Activated B cell treated with CpG ODN at 0.5 μM for 24 hours (primary cell): ENCODE measurements around the gene PAPPA. TPM values are rescaled to one million over a fixed set of nuclear protein-coding genes. Genes with fewer than 3 reads are reported as not detected.

Experiments used
- ATAC-seq: fragments of 200-7000 bp; cut with Tn5 transposase; one replicate; pipeline ENCODE4 v1.10.0; 2021; ENCODE audit warnings: low read depth, mild to moderate bottlenecking, moderate library complexity
- CTCF ChIA-PET: fragments of 350-600 bp; sonication (Branson Sonifier 250); formaldehyde crosslinking; loops from one replicate; lab custom pipeline; 2021; ENCODE audit warnings: antibody characterized with exemption; lab: Charles Lee
- POLR2A ChIA-PET: fragments of 350-600 bp; sonication (Branson Sonifier 250); formaldehyde crosslinking; loops from one replicate; lab custom pipeline; 2021; ENCODE audit warnings: antibody characterized with exemption; lab: Charles Lee
- DNase-seq: peaks from one replicate; pipeline ENCODE4 v3.0.0; 2022
- H3K27ac Mint-ChIP-seq: one replicate; pipeline ENCODE4 v1.8.0; 2020; ENCODE audit warnings: mixed read lengths
- H3K27me3 Mint-ChIP-seq: one replicate; pipeline ENCODE4 v1.8.0; 2021; ENCODE audit warnings: mixed read lengths
- H3K36me3 Mint-ChIP-seq: one replicate; pipeline ENCODE4 v1.8.0; 2021; ENCODE audit warnings: low read depth, mixed read lengths
- H3K4me1 Mint-ChIP-seq: one replicate; pipeline ENCODE4 v1.8.0; 2021; ENCODE audit warnings: mixed read lengths
- H3K4me3 Mint-ChIP-seq: one replicate; pipeline ENCODE4 v1.8.0; 2020; ENCODE audit warnings: mild to moderate bottlenecking, mixed read lengths
- H3K9me3 Mint-ChIP-seq: one replicate; pipeline ENCODE4 v1.8.0; 2020; ENCODE audit warnings: mixed read lengths
- intact Hi-C: fragments of 100-400 bp; cut with micrococcal nuclease; formaldehyde crosslinking; loops from one replicate; pipeline ENCODE4 v1.15.1; 2024
- total RNA-seq: library from RNA; stranded (reverse); gene quantifications from 2 replicates; pipeline ENCODE4 v1.2.3, GENCODE V29; 2022
- TF ChIP-seq, protein P1 (sequence below): fragments of 200-600 bp; IDR thresholded peaks from one replicate; pipeline ENCODE4 v1.8.0; 2022; ENCODE audit warnings: antibody characterized with exemption, mild to moderate bottlenecking

PAPPA gene
- total RNA-seq, 1 donor from 2014 or later = not detected

DNA sequence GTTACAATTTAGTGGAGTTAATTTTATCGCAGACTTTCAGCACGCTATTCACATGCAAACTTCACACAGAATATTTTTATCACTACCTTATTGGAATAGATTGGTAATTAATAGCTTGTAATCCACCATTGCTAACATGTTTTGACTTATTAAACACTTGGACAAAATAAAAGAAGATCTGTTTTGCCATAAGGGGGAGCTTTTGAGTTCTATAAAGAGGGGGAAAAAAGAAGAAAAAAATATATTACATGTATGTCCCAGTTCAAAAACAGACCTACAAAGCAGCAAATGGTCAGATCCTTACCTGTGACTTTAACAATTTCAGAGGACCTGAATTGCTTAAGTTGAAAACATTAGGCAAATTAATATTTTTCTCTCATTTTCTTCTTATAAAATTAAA lies 1.2 kb upstream of the PAPPA start:
- ATAC-seq (no peak), DNase-seq (no peak)
- TF ChIP-seq, protein P1, sequence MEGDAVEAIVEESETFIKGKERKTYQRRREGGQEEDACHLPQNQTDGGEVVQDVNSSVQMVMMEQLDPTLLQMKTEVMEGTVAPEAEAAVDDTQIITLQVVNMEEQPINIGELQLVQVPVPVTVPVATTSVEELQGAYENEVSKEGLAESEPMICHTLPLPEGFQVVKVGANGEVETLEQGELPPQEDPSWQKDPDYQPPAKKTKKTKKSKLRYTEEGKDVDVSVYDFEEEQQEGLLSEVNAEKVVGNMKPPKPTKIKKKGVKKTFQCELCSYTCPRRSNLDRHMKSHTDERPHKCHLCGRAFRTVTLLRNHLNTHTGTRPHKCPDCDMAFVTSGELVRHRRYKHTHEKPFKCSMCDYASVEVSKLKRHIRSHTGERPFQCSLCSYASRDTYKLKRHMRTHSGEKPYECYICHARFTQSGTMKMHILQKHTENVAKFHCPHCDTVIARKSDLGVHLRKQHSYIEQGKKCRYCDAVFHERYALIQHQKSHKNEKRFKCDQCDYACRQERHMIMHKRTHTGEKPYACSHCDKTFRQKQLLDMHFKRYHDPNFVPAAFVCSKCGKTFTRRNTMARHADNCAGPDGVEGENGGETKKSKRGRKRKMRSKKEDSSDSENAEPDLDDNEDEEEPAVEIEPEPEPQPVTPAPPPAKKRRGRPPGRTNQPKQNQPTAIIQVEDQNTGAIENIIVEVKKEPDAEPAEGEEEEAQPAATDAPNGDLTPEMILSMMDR = no peak
- peaks cover 5% of the 10 kb centered on the region for H3K4me1 Mint-ChIP-seq
- no peak overlapping the region for H3K4me3 Mint-ChIP-seq
- CTCF ChIA-PET = no interaction called here
- H3K27me3 Mint-ChIP-seq = peaks cover 47% of the 10 kb centered on the region
- H3K9me3 Mint-ChIP-seq = no peaks in the 10 kb centered on the region
- intact Hi-C loops = loop anchor here (5.0 kb wide), 1 partner anchor 420 kb away; no protein-coding TSS in a partner anchor
- H3K36me3 Mint-ChIP-seq = no peaks in the 10 kb centered on the region
- no peak overlapping the region for H3K27ac Mint-ChIP-seq
- POLR2A ChIA-PET = no interaction called here

DNA sequence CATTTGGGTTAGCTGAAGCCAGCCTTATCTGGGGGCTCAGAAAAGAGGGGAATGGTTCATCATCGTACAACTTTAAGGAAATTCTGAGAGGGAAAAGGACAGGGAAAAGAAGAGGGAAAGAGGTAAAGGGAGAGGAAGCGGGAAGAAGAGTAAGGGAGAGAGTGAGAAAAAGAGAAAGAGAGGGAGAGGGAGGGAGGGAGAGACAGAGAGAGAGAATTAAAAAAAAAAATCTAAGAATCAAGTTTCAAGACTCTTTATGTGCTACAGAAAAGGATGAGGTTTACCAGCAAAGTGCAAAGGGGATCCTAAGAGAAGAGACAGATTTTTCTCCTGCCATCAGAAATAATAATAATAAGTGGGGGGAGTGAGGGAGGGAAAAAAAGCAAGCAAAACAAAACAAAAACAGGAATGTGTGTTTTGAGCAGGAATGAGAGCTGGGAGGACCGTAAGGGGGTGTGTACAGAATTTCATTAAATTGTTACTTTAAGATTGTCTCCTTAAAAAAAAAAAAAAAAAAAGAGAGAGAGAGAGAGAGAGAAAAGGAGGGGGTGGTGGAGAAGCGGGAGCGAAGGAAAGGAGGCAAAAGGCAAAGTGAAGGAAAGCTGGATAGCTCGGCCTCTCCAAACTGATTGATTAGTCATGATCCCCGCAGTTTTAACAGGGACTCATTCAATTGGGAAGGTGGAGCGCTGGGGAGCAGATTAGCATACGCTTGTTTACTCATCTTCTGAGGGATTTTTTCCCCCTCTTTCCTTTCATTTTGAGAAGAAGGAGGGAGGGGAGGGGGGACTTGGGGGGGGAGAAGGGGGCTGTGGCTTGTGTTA lies 438 bp upstream of the PAPPA start:
- CTCF ChIA-PET = no interaction called here
- Mint-ChIP-seq H3K27me3 (peaks cover 48% of the 10 kb centered on the region), H3K9me3 (no peaks in the 10 kb centered on the region), H3K36me3 (no peaks in the 10 kb centered on the region), H3K4me3 (no peak overlapping the region), H3K4me1 (peaks cover 5% of the 10 kb centered on the region), H3K27ac (no peak overlapping the region)
- POLR2A ChIA-PET = no interaction called here
- TF ChIP-seq, protein P1 = no peak
- ATAC-seq (no peak), DNase-seq (no peak)
- intact Hi-C loops = loop anchor here (5.0 kb wide), 1 partner anchor 419 kb away; no protein-coding TSS in a partner anchor

DNA sequence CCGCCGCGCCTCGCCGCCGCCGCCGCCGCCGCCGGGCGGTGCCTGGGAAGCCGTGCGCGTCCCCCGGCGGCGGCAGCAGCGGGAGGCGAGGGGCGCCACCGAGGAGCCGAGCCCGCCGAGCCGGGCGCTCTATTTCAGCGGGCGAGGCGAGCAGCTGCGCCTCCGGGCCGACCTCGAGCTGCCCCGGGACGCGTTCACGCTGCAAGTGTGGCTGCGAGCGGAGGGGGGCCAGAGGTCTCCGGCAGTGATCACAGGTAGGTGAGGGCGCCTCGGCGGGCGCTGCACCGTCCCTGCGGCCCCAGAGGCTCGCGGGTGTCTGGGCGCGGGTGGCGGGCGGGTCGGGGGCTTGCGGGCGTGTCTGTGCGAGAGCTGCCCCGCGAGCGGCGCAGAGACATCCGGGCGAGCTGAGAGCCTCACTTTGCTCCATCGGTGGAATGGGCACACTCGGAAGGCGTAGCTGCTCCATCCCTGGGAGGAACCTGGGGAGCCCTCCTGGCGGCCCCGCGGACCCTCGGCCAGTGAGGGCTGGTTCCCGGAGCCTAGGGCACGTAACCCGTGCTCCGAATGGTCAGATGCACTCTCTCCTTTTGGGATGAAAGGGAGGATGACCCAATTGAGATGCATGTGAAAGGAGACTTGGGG lies 864 bp downstream of the PAPPA start:
- H3K36me3 Mint-ChIP-seq = no peaks in the 10 kb centered on the region

DNA sequence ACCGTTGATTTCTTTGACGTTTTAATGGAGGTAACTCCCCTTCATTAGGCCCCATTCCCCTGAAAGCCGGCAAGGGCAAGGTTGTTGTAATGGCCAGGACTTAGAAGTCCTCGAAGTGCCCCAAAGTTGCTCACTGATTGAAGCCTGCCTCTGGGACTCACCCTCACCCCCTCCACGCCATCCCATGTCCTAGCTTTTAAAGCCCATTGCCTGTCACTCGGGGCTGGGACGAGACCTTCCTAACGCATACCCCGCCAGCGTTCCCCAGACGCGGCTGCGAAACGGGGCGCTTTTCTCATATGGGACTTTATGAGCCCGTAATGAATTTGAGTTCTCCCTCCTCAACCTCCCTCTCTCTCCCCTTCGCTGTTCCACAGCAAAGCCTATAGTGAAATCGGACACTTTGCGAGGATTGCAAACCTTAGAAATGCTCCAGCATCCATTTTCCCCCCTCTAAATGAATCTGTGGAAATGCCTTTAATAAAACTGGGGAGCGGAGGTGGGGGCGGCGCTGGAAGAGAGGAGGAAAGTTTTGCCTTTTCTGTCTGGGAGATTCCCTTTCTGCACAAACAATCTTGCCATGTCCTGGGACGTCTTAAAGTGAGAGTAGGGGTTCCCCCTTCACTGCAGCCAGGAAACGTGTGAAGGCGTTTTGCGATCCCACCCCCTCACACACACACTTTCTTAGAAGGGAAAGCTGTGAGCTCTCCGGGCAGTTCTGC lies 1.5 kb downstream of the PAPPA start:
- POLR2A ChIA-PET = no interaction called here
- DNase-seq = no peak
- Mint-ChIP-seq H3K4me3 (no peak overlapping the region), H3K9me3 (no peaks in the 10 kb centered on the region), H3K27me3 (peaks cover 46% of the 10 kb centered on the region), H3K27ac (no peak overlapping the region), H3K4me1 (peaks cover 5% of the 10 kb centered on the region), H3K36me3 (no peaks in the 10 kb centered on the region)
- CTCF ChIA-PET = no interaction called here
- TF ChIP-seq, protein P1 = no peak
- intact Hi-C loops = loop anchor here (5.0 kb wide), 1 partner anchor 417 kb away; no protein-coding TSS in a partner anchor
- no peak for ATAC-seq

More for the DNA sequence above, 864 bp downstream of the PAPPA start:
- ChIA-PET CTCF (no interaction called here), POLR2A (no interaction called here)
- H3K27ac Mint-ChIP-seq = no peak overlapping the region
- H3K4me3 Mint-ChIP-seq = no peak overlapping the region
- H3K4me1 Mint-ChIP-seq = peaks cover 5% of the 10 kb centered on the region
- intact Hi-C loops = loop anchor here (5.0 kb wide), 1 partner anchor 418 kb away; no protein-coding TSS in a partner anchor
- peaks cover 44% of the 10 kb centered on the region for H3K27me3 Mint-ChIP-seq
- H3K9me3 Mint-ChIP-seq = no peaks in the 10 kb centered on the region
- TF ChIP-seq, protein P1 = no peak
- DNase-seq (no peak), ATAC-seq (no peak)

DNA sequence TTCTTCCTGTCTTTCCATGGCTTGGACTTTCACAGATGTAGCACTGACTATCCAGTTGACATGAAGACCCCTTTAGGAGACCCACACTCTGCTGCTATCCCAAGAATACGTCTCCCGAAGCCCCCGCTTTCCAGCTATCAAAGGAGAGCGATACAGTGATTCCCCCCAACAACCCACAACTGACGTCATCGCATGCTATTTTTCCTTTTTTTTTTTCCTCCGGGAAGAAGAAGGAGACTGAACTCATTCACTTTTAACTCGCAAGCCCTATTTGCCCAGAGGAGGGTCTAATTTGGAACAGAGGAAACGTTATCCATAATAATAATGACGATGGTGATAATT lies 2.1 kb downstream of the PAPPA start:
- H3K4me3 Mint-ChIP-seq = no peak overlapping the region
- DNase-seq (no peak), ATAC-seq (no peak)
- H3K36me3 Mint-ChIP-seq = no peaks in the 10 kb centered on the region
- H3K4me1 Mint-ChIP-seq = peaks cover 5% of the 10 kb centered on the region
- POLR2A ChIA-PET = no interaction called here
- intact Hi-C loops = no loop called here
- no peaks in the 10 kb centered on the region for H3K9me3 Mint-ChIP-seq
- H3K27me3 Mint-ChIP-seq = peaks cover 46% of the 10 kb centered on the region
- TF ChIP-seq, protein P1 = no peak
- no peak overlapping the region for H3K27ac Mint-ChIP-seq
- CTCF ChIA-PET = no interaction called here
